A673 (cell line): Measurements from ENCODE around the gene LPP. TPM values are rescaled to one million over a fixed set of nuclear protein-coding genes. Genes with fewer than 3 reads are reported as not detected.
A peak's percentile ranks its signal among the peaks of the same experiment; 100 is the strongest.

Experiments
- BruUV-seq: library from RNA; stranded (reverse); fragments of 400-500 nt; replicated peaks from 2 replicates; lab custom pipeline; 2021; lab: Mats Ljungman, UMichigan
- CTCF ChIA-PET: fragments of 300-600 bp; sonication (Branson Sonifier 250); formaldehyde crosslinking; loops from one replicate; lab custom pipeline; 2022; ENCODE audit warnings: antibody characterized with exemption; lab: Charles Lee
- POLR2A ChIA-PET: fragments of 300-600 bp; sonication (Branson Sonifier 250); formaldehyde crosslinking; loops from one replicate; lab custom pipeline; 2022; ENCODE audit warnings: antibody characterized with exemption; ENCODE audit not compliant: low non-redundant PET; lab: Charles Lee
- DNase-seq: peaks from one replicate; pipeline ENCODE4 v3.0.0-alpha.2; 2015; ENCODE audit warnings: low spot score
- H3K27ac ChIP-seq: fragments of 200-600 bp; sonication (generic); 2 replicates; pipeline ENCODE4 v1.5.1; 2016; ENCODE audit warnings: mixed run types, low read depth, mild to moderate bottlenecking, mixed read lengths, antibody characterized with exemption, low read length; ENCODE audit not compliant: poor library complexity, severe bottlenecking
- H3K27me3 ChIP-seq: fragments of 200-600 bp; sonication (generic); replicated peaks from 2 replicates; pipeline ENCODE4 v1.6.1; 2017; ENCODE audit warnings: mixed run types, low read depth, mild to moderate bottlenecking, mixed read lengths, antibody characterized with exemption, low read length; ENCODE audit not compliant: insufficient read depth, poor library complexity
- H3K36me3 ChIP-seq: fragments of 200-600 bp; sonication (generic); 2 replicates; pipeline ENCODE4 v1.6.1; 2016; ENCODE audit warnings: mixed run types, mild to moderate bottlenecking, mixed read lengths, antibody characterized with exemption, low read length; ENCODE audit not compliant: insufficient read depth, poor library complexity, severe bottlenecking
- H3K4me1 ChIP-seq: fragments of 200-600 bp; sonication (generic); 2 replicates; pipeline ENCODE4 v1.6.1; 2017; ENCODE audit warnings: mixed run types, mild to moderate bottlenecking, mixed read lengths, antibody characterized with exemption, low read length; ENCODE audit not compliant: insufficient read depth, poor library complexity, severe bottlenecking
- H3K4me3 ChIP-seq: fragments of 200-600 bp; sonication (generic); 2 replicates; pipeline ENCODE4 v1.5.1; 2016; ENCODE audit warnings: low read depth, mixed run types, mild to moderate bottlenecking, mixed read lengths, low read length; ENCODE audit not compliant: poor library complexity, severe bottlenecking
- H3K9me3 ChIP-seq: fragments of 200-600 bp; sonication (generic); 2 replicates; pipeline ENCODE4 v1.6.1; 2016; ENCODE audit warnings: mixed run types, low read depth, mild to moderate bottlenecking, mixed read lengths, antibody characterized with exemption, low read length; ENCODE audit not compliant: poor library complexity, severe bottlenecking
- EZH2 ChIP-seq: fragments of 200-600 bp; sonication (generic); IDR thresholded peaks from 2 replicates; pipeline ENCODE4 v1.6.1; 2017; ENCODE audit warnings: borderline replicate concordance, low read depth, mild to moderate bottlenecking, mixed read lengths, antibody characterized with exemption, low read length; ENCODE audit not compliant: poor library complexity, severe bottlenecking
- intact Hi-C: fragments of 100-400 bp; cut with micrococcal nuclease; formaldehyde crosslinking; loops from one replicate; pipeline ENCODE4 v1.10.0; 2022; ENCODE audit not compliant: unreplicated experiment
- total RNA-seq: library from RNA; stranded (reverse); gene quantifications from 2 replicates; pipeline ENCODE4 v1.2.3, GENCODE V29; 2021
- TF ChIP-seq, protein P1 (sequence below): fragments of 300-800, 200-600 bp; sonication (generic); conservative IDR thresholded peaks from 2 replicates; pipeline ENCODE4 v1.5.1; 2017; ENCODE audit warnings: low read depth, mild to moderate bottlenecking, antibody characterized with exemption, low read length, moderate library complexity, mixed read lengths

The LPP gene
- total RNA-seq, 1 experiment from 2014 or later: 39.7 TPM

DNA sequence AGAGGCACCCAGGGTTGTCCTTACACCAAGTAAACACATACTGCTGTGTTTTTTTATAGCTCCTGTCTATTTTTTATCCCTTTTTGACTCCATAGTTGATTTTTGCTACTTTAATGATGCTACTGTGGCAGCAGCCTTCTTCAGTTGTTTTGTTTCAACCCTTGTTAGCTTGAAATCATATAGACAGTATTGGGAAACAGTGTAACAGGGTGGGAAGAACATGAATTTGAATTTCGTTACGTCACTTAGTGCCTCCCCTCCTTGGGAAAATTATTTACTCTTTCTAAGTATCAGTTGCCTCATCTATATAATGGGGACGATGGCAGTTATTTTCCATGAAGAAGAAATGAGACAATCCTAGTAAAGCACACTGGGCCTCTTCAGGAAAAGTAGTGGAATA is 608.0 kb downstream of the LPP start:
- CTCF ChIA-PET: no interaction called here
- Histone ChIP-seq H3K27me3 (no peaks in the 10 kb centered on the region), H3K27ac (no peak overlapping the region), H3K4me3 (no peak overlapping the region), H3K9me3 (no peaks in the 10 kb centered on the region), H3K36me3 (no peaks in the 10 kb centered on the region), H3K4me1 (peaks cover 10% of the 10 kb centered on the region)
- DNase-seq: no peak
- intact Hi-C loops: no loop called here
- TF ChIP-seq, protein P1, sequence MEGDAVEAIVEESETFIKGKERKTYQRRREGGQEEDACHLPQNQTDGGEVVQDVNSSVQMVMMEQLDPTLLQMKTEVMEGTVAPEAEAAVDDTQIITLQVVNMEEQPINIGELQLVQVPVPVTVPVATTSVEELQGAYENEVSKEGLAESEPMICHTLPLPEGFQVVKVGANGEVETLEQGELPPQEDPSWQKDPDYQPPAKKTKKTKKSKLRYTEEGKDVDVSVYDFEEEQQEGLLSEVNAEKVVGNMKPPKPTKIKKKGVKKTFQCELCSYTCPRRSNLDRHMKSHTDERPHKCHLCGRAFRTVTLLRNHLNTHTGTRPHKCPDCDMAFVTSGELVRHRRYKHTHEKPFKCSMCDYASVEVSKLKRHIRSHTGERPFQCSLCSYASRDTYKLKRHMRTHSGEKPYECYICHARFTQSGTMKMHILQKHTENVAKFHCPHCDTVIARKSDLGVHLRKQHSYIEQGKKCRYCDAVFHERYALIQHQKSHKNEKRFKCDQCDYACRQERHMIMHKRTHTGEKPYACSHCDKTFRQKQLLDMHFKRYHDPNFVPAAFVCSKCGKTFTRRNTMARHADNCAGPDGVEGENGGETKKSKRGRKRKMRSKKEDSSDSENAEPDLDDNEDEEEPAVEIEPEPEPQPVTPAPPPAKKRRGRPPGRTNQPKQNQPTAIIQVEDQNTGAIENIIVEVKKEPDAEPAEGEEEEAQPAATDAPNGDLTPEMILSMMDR: no peak
- TF ChIP-seq EZH2: no peak
- POLR2A ChIA-PET: interaction anchor here (0.6 kb wide), 1 partner anchor 193 kb away, joined by 3 read pairs; no protein-coding TSS in a partner anchor
- BruUV-seq: no TSS peak

DNA sequence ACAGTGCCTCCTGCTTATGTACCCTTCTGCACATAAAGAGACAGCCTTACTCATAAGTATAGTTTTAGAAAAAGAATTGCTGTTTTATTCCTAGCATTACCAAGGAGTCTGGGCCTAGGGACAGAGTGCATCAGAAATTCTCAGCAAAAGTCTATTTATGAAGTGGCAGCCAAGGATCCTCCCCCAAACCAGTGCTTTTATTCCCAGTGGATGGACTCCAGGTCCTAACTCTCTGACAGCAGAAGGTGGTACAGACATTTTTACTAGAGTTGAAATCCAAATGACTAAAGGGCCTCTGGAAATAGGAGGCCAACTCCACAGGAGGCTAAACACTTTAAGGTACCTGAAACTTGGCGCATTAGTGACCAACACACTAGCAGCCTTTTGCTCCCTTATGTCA is 610.7 kb downstream of the LPP start:
- CTCF ChIA-PET: no interaction called here
- Histone ChIP-seq H3K4me3 (no peak overlapping the region), H3K9me3 (no peaks in the 10 kb centered on the region), H3K27ac (no peak overlapping the region), H3K27me3 (no peaks in the 10 kb centered on the region), H3K36me3 (no peaks in the 10 kb centered on the region), H3K4me1 (peaks cover 35% of the 10 kb centered on the region)
- POLR2A ChIA-PET: no interaction called here
- TF ChIP-seq, protein P1: no peak
- no peak for TF ChIP-seq EZH2
- no peak for DNase-seq
- BruUV-seq: no TSS peak
- intact Hi-C loops: no loop called here

DNA sequence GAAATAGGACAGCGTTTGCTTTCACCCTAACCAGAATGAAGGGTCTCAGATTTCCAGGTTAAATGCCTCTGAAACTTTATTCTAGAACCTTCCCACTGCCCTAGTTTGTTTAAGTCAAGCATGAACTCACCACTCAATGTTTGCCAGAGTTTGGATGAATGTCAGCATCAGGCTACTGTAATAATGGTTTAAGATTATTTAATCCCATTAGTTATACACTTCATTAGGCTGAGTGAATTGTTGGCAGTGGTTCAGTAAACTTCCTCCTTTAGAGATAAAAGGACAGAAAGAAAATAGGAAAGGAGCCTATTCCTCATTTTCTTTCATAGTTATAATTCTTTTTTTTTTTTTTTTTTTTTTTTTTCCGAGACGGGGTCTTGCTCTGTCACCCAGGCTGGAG is 615.9 kb downstream of the LPP start:
- Histone ChIP-seq H3K9me3 (no peaks in the 10 kb centered on the region), H3K27me3 (no peaks in the 10 kb centered on the region), H3K4me1 (peaks cover 41% of the 10 kb centered on the region), H3K27ac (no peak overlapping the region), H3K4me3 (no peak overlapping the region), H3K36me3 (no peaks in the 10 kb centered on the region)
- POLR2A ChIA-PET: interaction anchor here (0.8 kb wide), 1 partner anchor 145 kb away, joined by 3 read pairs; no protein-coding TSS in a partner anchor
- intact Hi-C loops: no loop called here
- CTCF ChIA-PET: no interaction called here
- DNase-seq: peak; percentile 78
- no TSS peak for BruUV-seq
- no peak for TF ChIP-seq EZH2
- TF ChIP-seq, protein P1: no peak
